Immature natural killer cell (primary cell): ENCODE measurements around the gene PTK7. TPM values are rescaled to one million over a fixed set of nuclear protein-coding genes. Genes with fewer than 3 reads are reported as not detected.

Experiments used
- DNase-seq, 3 donors: peaks; one replicate each; pipeline ENCODE4 v3.0.0; 2022; ENCODE audit warnings: mixed read lengths in 1 of 3
- H3K27ac Mint-ChIP-seq, 6 donors: one replicate each; pipeline ENCODE4 v1.8.0; 2020; ENCODE audit warnings: mixed read lengths in 6 of 6, mild to moderate bottlenecking in 5 of 6, inconsistent platforms in 4 of 6, moderate library complexity in 3 of 6
- H3K27me3 Mint-ChIP-seq, 3 donors: one replicate each; pipeline ENCODE4 v1.8.0; 2020 to 2021; ENCODE audit warnings: low read depth in 3 of 3, mild to moderate bottlenecking in 3 of 3, mixed read lengths in 3 of 3, moderate library complexity in 3 of 3, inconsistent platforms in 1 of 3
- H3K36me3 Mint-ChIP-seq, 3 donors: one replicate each; pipeline ENCODE4 v1.8.0; 2020; ENCODE audit warnings: mixed read lengths in 3 of 3, inconsistent platforms in 2 of 3, mild to moderate bottlenecking in 2 of 3
- H3K4me1 Mint-ChIP-seq, 2 donors: one replicate each; pipeline ENCODE4 v1.8.0; 2020; ENCODE audit warnings: inconsistent platforms in 2 of 2, mild to moderate bottlenecking in 2 of 2, mixed read lengths in 2 of 2, moderate library complexity in 1 of 2
- H3K4me3 Mint-ChIP-seq, 5 donors: one replicate each; pipeline ENCODE4 v1.8.0; 2020; ENCODE audit warnings: mild to moderate bottlenecking in 5 of 5, mixed read lengths in 5 of 5, inconsistent platforms in 3 of 5, moderate library complexity in 3 of 5
- H3K9me3 Mint-ChIP-seq, 6 donors: one replicate each; pipeline ENCODE4 v1.8.0; 2020; ENCODE audit warnings: mild to moderate bottlenecking in 6 of 6, mixed read lengths in 6 of 6, inconsistent platforms in 4 of 6, moderate library complexity in 3 of 6
- polyA plus RNA-seq, 3 donors: library from polyadenylated mRNA; unstranded; fragments of 300-500 nt; fragmentation: Illumina TruSeq; gene quantifications; one replicate each; pipeline ENCODE4 v1.2.3, GENCODE V29; 2021

Gene PTK7
- polyA plus RNA-seq, 3 donors from 2014 or later: 1.1 TPM; not detected in 1

- Mint-ChIP-seq H3K4me1 (peaks cover 0 to 4% of the 10 kb centered on the region in 2 donors), H3K9me3 (no peaks in the 10 kb centered on the region), H3K36me3 (no peaks in the 10 kb centered on the region), H3K4me3 (no peak overlapping the region), H3K27ac (peak overlapping the region in 1 of 6 donors; percentile 36), H3K27me3 (peaks cover 0 to 6% (median 3%) of the 10 kb centered on the region in 3 donors)
- no peak for DNase-seq
Measured at GRCh38 chr6:43082806-43083655, 6.9 kb downstream of the PTK7 start.

- no peak for DNase-seq
- peaks cover 0 to 3% (median 0%) of the 10 kb centered on the region in 3 donors for H3K27me3 Mint-ChIP-seq
- H3K9me3 Mint-ChIP-seq: no peaks in the 10 kb centered on the region
- H3K4me3 Mint-ChIP-seq: no peak overlapping the region
- no peaks in the 10 kb centered on the region for H3K36me3 Mint-ChIP-seq
- no peaks in the 10 kb centered on the region for H3K4me1 Mint-ChIP-seq
- H3K27ac Mint-ChIP-seq: no peak overlapping the region
Measured at GRCh38 chr6:43086022-43086658, 10.0 kb downstream of the PTK7 start.

- Mint-ChIP-seq H3K27me3 (peaks cover 0 to 3% (median 0%) of the 10 kb centered on the region in 3 donors), H3K9me3 (no peaks in the 10 kb centered on the region), H3K36me3 (no peaks in the 10 kb centered on the region), H3K27ac (no peak overlapping the region), H3K4me3 (no peak overlapping the region), H3K4me1 (peaks cover 0 to 10% of the 10 kb centered on the region in 2 donors)
- no peak for DNase-seq
Measured at GRCh38 chr6:43088654-43089056, 12.5 kb downstream of the PTK7 start.

- Mint-ChIP-seq H3K4me1 (peaks cover 3 to 17% of the 10 kb centered on the region in 2 donors), H3K27me3 (no peaks in the 10 kb centered on the region), H3K9me3 (no peaks in the 10 kb centered on the region), H3K36me3 (no peaks in the 10 kb centered on the region), H3K4me3 (no peak overlapping the region), H3K27ac (no peak overlapping the region)
- DNase-seq: no peak
Measured at GRCh38 chr6:43089467-43089866, 13.4 kb downstream of the PTK7 start.

- Mint-ChIP-seq H3K36me3 (no peaks in the 10 kb centered on the region), H3K27me3 (no peaks in the 10 kb centered on the region), H3K9me3 (no peaks in the 10 kb centered on the region), H3K4me3 (no peak overlapping the region), H3K4me1 (peaks cover 3 to 17% of the 10 kb centered on the region in 2 donors), H3K27ac (no peak overlapping the region)
- DNase-seq: no peak
Measured at GRCh38 chr6:43089874-43090558, 13.9 kb downstream of the PTK7 start.

GRCh38 chr6:43090559-43090956, 14.4 kb downstream of the PTK7 start:
- no peak overlapping the region for H3K27ac Mint-ChIP-seq
- H3K36me3 Mint-ChIP-seq: no peaks in the 10 kb centered on the region
- peaks cover 0 to 1% (median 0%) of the 10 kb centered on the region in 3 donors for H3K27me3 Mint-ChIP-seq
- peaks cover 3 to 17% of the 10 kb centered on the region in 2 donors for H3K4me1 Mint-ChIP-seq
- H3K4me3 Mint-ChIP-seq: no peak overlapping the region
- no peak for DNase-seq
- H3K9me3 Mint-ChIP-seq: no peaks in the 10 kb centered on the region

- Mint-ChIP-seq H3K27ac (no peak overlapping the region), H3K27me3 (peaks cover 0 to 1% (median 0%) of the 10 kb centered on the region in 3 donors), H3K36me3 (no peaks in the 10 kb centered on the region), H3K4me3 (no peak overlapping the region), H3K4me1 (peaks cover 3 to 17% of the 10 kb centered on the region in 2 donors), H3K9me3 (no peaks in the 10 kb centered on the region)
- DNase-seq: no peak
Measured at GRCh38 chr6:43091020-43091419, 14.9 kb downstream of the PTK7 start.

GRCh38 chr6:43091436-43091991, 15.4 kb downstream of the PTK7 start:
- Mint-ChIP-seq H3K27ac (no peak overlapping the region), H3K36me3 (no peaks in the 10 kb centered on the region), H3K4me3 (no peak overlapping the region), H3K27me3 (peaks cover 0 to 1% (median 0%) of the 10 kb centered on the region in 3 donors), H3K9me3 (no peaks in the 10 kb centered on the region), H3K4me1 (peaks cover 3 to 17% of the 10 kb centered on the region in 2 donors)
- DNase-seq: no peak

- Mint-ChIP-seq H3K27ac (no peak overlapping the region), H3K27me3 (peaks cover 0 to 1% (median 0%) of the 10 kb centered on the region in 3 donors), H3K36me3 (no peaks in the 10 kb centered on the region), H3K4me1 (peaks cover 3 to 17% of the 10 kb centered on the region in 2 donors), H3K9me3 (no peaks in the 10 kb centered on the region), H3K4me3 (peak overlapping the region in 1 of 5 donors; percentile 20)
- no peak for DNase-seq
Measured at GRCh38 chr6:43092635-43093034, 16.5 kb downstream of the PTK7 start.

GRCh38 chr6:43093436-43094289, 17.5 kb downstream of the PTK7 start:
- DNase-seq: peak in 1 of 3 donors; percentile 25
- H3K27ac Mint-ChIP-seq: peak overlapping the region in 5 of 6 donors; percentile 3 to 68 (median 38)
- peak overlapping the region; percentile 40 to 77 (median 60) for H3K4me3 Mint-ChIP-seq
- H3K4me1 Mint-ChIP-seq: peaks cover 3 to 17% of the 10 kb centered on the region in 2 donors
- no peaks in the 10 kb centered on the region for H3K9me3 Mint-ChIP-seq
- no peaks in the 10 kb centered on the region for H3K36me3 Mint-ChIP-seq
- H3K27me3 Mint-ChIP-seq: peaks cover 1 to 2% (median 1%) of the 10 kb centered on the region in 3 donors

GRCh38 chr6:43095939-43096338, 19.8 kb downstream of the PTK7 start:
- DNase-seq: no peak
- Mint-ChIP-seq H3K27ac (peak overlapping the region in 1 of 6 donors; percentile 30), H3K27me3 (peaks cover 1 to 2% (median 1%) of the 10 kb centered on the region in 3 donors), H3K36me3 (no peaks in the 10 kb centered on the region), H3K9me3 (no peaks in the 10 kb centered on the region), H3K4me3 (no peak overlapping the region), H3K4me1 (peaks cover 3 to 17% of the 10 kb centered on the region in 2 donors)

- H3K4me1 Mint-ChIP-seq: peaks cover 3 to 17% of the 10 kb centered on the region in 2 donors
Measured at GRCh38 chr6:43096451-43097097, 20.5 kb downstream of the PTK7 start.

More at GRCh38 chr6:43096451-43097097, 20.5 kb downstream of the PTK7 start:
- no peaks in the 10 kb centered on the region for H3K9me3 Mint-ChIP-seq
- H3K4me3 Mint-ChIP-seq: no peak overlapping the region
- no peaks in the 10 kb centered on the region for H3K36me3 Mint-ChIP-seq
- no peak overlapping the region for H3K27ac Mint-ChIP-seq
- DNase-seq: no peak
- H3K27me3 Mint-ChIP-seq: peaks cover 1 to 2% (median 1%) of the 10 kb centered on the region in 3 donors
